Lower leg skin (tissue), 3 donors: ENCODE data around the gene CYB5A.

Experiments
- CTCF ChIP-seq, 3 donors: fragments of 450-650 bp; IDR thresholded peaks; one replicate each; pipeline ENCODE4 v1.5.1; 2016; ENCODE audit warnings: antibody characterized with exemption in 3 of 3, mild to moderate bottlenecking in 3 of 3, moderate library complexity in 2 of 3
- POLR2A ChIP-seq, 2 donors: fragments of 450-650 bp; IDR thresholded peaks; one replicate each; pipeline ENCODE4 v1.6.1; 2016 to 2017; ENCODE audit warnings: antibody characterized with exemption in 2 of 2, mild to moderate bottlenecking in 1 of 2, moderate library complexity in 1 of 2

- TF ChIP-seq CTCF (IDR thresholded peaks at IDR 0.05) = no peak
- TF ChIP-seq POLR2A (IDR thresholded peaks at IDR 0.05) = no peak
These were observed 62.8 kb downstream of the CYB5A start for GRCh38 chr18:74229005-74229404.
